ENCODE results near the gene TEX35. TPM values are rescaled to one million over a fixed set of nuclear protein-coding genes. Genes with fewer than 3 reads are reported as not detected.

TEX35 gene
- total and polyA plus RNA-seq, 8 donors = 0.76 TPM; not detected in 7

- DNase-seq = peak in 1 of 2 donors; percentile 56
- TF ChIP-seq POLR2AphosphoS5 (IDR thresholded peaks at IDR 0.05) = no peak
- no peak for TF ChIP-seq POLR2A (IDR thresholded peaks at IDR 0.05)
- TF ChIP-seq EP300 (IDR thresholded peaks at IDR 0.05) = no peak
- no peak for TF ChIP-seq CTCF (IDR thresholded peaks at IDR 0.05)
- H3K36me3 ChIP-seq = no peaks in the 10 kb centered on the region
- H3K4me1 ChIP-seq = peaks cover 13 to 43% (median 24%) of the 10 kb centered on the region in 4 donors
- no peaks in the 10 kb centered on the region for H3K27me3 ChIP-seq
- H3K9me3 ChIP-seq = no peaks in the 10 kb centered on the region
- WGBS, 5 donors = 60 to 69% (median 62%) methylated on average over 20 of the region's 20 CpGs
- peak overlapping the region; percentile 26 to 78 (median 62) for H3K27ac ChIP-seq
- intact Hi-C loops (cut with DNase I; ENCODE audit: low total_unique reads) = no loop called here
- no peak overlapping the region for H3K4me3 ChIP-seq
Measured at GRCh38 chr1:178537382-178538090, 24.6 kb downstream of the TEX35 start.

GRCh38 chr1:178538192-178538916, 25.4 kb downstream of the TEX35 start:
- no peak for TF ChIP-seq EP300 (IDR thresholded peaks at IDR 0.05)
- no peak for TF ChIP-seq POLR2AphosphoS5 (IDR thresholded peaks at IDR 0.05)
- no peak for TF ChIP-seq CTCF (IDR thresholded peaks at IDR 0.05)
- no peak for TF ChIP-seq POLR2A (IDR thresholded peaks at IDR 0.05)
- Histone ChIP-seq H3K4me3 (no peak overlapping the region), H3K27me3 (no peaks in the 10 kb centered on the region), H3K27ac (peak overlapping the region in 2 of 5 donors; percentile 62 to 78), H3K9me3 (no peaks in the 10 kb centered on the region), H3K36me3 (no peaks in the 10 kb centered on the region), H3K4me1 (peaks cover 16 to 51% (median 28%) of the 10 kb centered on the region in 4 donors)
- 64 to 87% (median 72%) methylated on average over 8 to 9 of the region's 9 CpGs for WGBS, 5 donors
- peak in 1 of 2 donors; percentile 42 for DNase-seq
- intact Hi-C loops (cut with DNase I; ENCODE audit: low total_unique reads) = no loop called here

GRCh38 chr1:178539291-178539690, 26.4 kb downstream of the TEX35 start:
- no peaks in the 10 kb centered on the region for H3K27me3 ChIP-seq
- H3K36me3 ChIP-seq = no peaks in the 10 kb centered on the region
- H3K4me1 ChIP-seq = peaks cover 18 to 56% (median 37%) of the 10 kb centered on the region in 4 donors
- H3K9me3 ChIP-seq = no peaks in the 10 kb centered on the region
- WGBS, 5 donors = 36 to 76% (median 64%) methylated on average over 7 of the region's 7 CpGs
- no peak for TF ChIP-seq POLR2A (IDR thresholded peaks at IDR 0.05)
- no peak for TF ChIP-seq CTCF (IDR thresholded peaks at IDR 0.05)
- no peak for TF ChIP-seq POLR2AphosphoS5 (IDR thresholded peaks at IDR 0.05)
- TF ChIP-seq EP300 (IDR thresholded peaks at IDR 0.05) = no peak
- no peak overlapping the region for H3K4me3 ChIP-seq
- no peak overlapping the region for H3K27ac ChIP-seq
- DNase-seq = no peak
- intact Hi-C loops (cut with DNase I; ENCODE audit: low total_unique reads) = no loop called here

GRCh38 chr1:178540204-178540603, 27.3 kb downstream of the TEX35 start:
- no peaks in the 10 kb centered on the region for H3K36me3 ChIP-seq
- DNase-seq = no peak
- 80 to 89% (median 82%) methylated on average over 6 of the region's 6 CpGs for WGBS, 5 donors
- H3K9me3 ChIP-seq = no peaks in the 10 kb centered on the region
- H3K27me3 ChIP-seq = no peaks in the 10 kb centered on the region
- H3K27ac ChIP-seq = no peak overlapping the region
- no peak for TF ChIP-seq POLR2AphosphoS5 (IDR thresholded peaks at IDR 0.05)
- TF ChIP-seq EP300 (IDR thresholded peaks at IDR 0.05) = no peak
- TF ChIP-seq POLR2A (IDR thresholded peaks at IDR 0.05) = no peak
- no peak for TF ChIP-seq CTCF (IDR thresholded peaks at IDR 0.05)
- intact Hi-C loops (cut with DNase I; ENCODE audit: low total_unique reads) = loop anchor here (5.0 kb wide), 1 partner anchor 212 kb away; no protein-coding TSS in a partner anchor
- peaks cover 18 to 56% (median 41%) of the 10 kb centered on the region in 4 donors for H3K4me1 ChIP-seq
- H3K4me3 ChIP-seq = no peak overlapping the region

All from stomach (tissue), 9 donors.